Middle frontal gyrus (tissue), 1 donor: ENCODE measurements around the gene PET100.
A peak's percentile ranks its signal among the peaks of the same experiment; 100 is the strongest.

Experiments
- DNase-seq: peaks from one replicate; pipeline ENCODE4 v3.0.0-alpha.2; 2015; ENCODE audit warnings: low spot score; ENCODE audit errors: extremely low spot score

Gene PET100

GRCh38 chr19:7678971-7679751 lies 49.6 kb downstream of the PET100 start:
- no peak for DNase-seq

- no peak for DNase-seq
Observed at GRCh38 chr19:7679771-7680605, 50.4 kb downstream of the PET100 start.

- peak; percentile 83 for DNase-seq
Observed at GRCh38 chr19:7680606-7681339, 51.2 kb downstream of the PET100 start, which contains the start of gene TRAPPC5. TSS of gene TRAPPC5 (plus strand) at chr19:7680833. CDS start at chr19:7682254, 1,421 bp downstream.
